ENCODE measurements around the gene TMEM207.
"Not testable (repeated sequence)": the region's sequence is repeated elsewhere in the genome, so short reads cannot be mapped to it uniquely, and the experiment has no call there.

TMEM207 gene

DNA sequence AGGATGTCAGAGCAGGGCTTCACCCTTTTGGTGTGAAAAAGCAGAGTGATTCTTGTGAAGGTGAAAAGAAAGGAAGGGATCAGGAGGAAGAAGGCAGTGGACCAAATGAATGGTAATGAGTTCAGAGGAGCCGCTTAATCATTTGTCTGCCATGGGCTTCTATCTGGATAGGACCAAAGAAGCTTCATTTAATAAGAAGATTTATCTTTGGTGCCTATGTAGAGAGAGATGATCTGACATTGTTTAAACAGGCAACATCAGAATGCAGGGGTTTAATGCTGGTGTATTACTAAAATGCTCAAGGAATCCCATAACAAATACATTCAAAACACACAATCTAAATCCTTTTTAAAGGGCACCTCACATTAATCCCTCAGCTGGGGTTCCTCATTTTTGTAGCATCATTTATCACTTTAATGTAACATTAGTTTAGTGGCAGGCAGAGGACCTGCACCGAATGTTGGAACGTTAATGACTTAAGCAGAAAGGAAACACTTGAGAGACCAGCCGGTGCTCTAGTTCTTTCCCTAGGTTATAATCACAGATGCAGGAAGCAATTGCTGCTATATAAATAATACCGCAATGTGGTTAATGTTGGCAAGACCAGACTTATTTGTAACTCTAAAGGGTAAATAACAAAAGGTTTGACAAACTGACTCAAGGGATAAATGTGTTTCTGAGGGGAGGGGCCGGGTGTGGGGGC lies 36.3 kb upstream of the TMEM207 start:
- no peak overlapping the region for H3K4me3 ChIP-seq (ENCODE audit: low read depth, low read length)
- no peak for DNase-seq (ENCODE audit: low read depth)

DNA sequence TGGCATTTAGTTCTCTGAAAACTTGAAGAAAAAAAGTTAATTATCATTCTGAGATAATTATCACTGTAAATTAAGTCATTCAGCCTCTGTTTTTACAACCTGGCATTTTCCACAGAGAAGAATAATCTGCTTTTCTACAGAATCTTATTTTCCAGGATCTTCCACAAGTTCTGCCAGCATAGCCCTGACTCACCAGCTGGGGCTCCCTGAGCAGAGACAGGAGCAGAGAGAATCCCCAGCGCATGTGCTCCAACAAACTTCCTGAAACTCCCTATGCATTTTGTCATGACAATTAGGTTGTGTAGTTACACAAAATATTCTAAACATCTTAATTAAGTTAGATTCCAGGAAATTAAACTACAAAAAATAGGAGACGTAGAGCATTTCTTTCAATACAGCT lies 32.1 kb upstream of the TMEM207 start:
- no peak for TF ChIP-seq CTCF (conservative IDR thresholded peaks at IDR 0.05; ENCODE audit: low read depth, low read length)
- no peak for DNase-seq (ENCODE audit: low read depth)
- H3K4me3 ChIP-seq (ENCODE audit: low read depth, low read length), result no peak overlapping the region

More for the DNA sequence above, 36.3 kb upstream of the TMEM207 start:
- no peak for TF ChIP-seq CTCF (conservative IDR thresholded peaks at IDR 0.05; ENCODE audit: low read depth, low read length)

DNA sequence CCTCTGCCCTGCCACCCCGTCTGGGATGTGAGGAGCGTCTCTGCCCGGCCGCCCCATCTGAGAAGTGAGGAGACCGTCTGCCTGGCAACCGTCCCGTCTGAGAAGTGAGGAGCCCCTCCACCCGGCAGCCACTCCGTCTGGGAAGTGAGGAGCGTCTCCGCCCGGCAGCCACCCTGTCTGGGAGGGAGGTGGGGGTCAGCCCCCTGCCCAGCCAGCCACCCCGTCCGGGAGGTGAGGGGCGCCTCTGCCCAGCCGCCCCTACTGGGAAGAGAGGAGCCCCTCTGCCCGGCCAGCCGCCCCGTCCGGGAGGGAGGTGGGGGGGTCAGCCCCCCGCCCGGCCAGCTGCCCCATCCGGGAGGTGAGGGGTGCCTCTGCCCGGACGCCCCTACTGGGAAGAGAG lies 23.6 kb upstream of the TMEM207 start:
- not testable (repeated sequence) for DNase-seq (ENCODE audit: low read depth); H3K4me3 ChIP-seq (ENCODE audit: low read depth, low read length)

DNA sequence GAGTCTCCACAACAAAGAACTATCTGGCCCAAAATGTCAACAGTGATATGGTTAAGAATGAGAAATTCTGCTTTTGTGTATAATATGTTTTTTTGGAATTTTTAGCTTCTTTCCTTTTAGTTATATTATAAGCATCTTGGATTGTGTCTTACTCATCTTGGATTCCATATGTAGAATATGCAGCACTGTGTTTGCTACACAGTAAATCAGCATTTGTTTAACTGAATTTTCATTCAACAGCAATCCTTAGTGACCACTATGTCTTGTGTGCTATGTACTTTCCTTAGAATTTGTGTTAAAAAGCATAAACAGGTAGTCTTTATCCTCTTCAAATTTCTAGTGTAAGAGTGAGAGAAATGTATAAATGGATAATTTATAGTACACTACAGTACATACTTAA lies 18.2 kb upstream of the TMEM207 start:
- TF ChIP-seq CTCF (conservative IDR thresholded peaks at IDR 0.05; ENCODE audit: low read depth, low read length), result no peak
- no peak overlapping the region for H3K4me3 ChIP-seq (ENCODE audit: low read depth, low read length)
- DNase-seq (ENCODE audit: low read depth), result no peak

DNA sequence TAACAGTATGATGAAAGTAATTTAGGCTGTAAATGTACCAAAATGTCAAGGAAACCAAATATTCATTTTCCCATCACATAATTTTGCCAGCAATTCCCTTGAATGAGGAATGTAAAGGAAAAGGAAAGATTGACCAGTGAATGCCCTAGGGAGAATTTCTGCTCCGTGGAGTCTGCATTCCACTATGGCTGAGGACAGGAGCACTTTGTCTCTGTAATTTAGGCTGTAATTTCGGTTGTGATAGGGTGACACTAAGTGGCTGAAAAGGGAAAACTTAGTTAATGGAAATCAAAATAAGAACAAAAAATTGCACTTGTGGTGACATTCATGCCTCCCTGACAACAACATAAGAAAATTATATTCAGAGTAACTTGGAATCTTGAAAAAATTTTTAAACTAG lies 8.3 kb upstream of the TMEM207 start:
- peak; percentile 11 for DNase-seq (ENCODE audit: low read depth)
- TF ChIP-seq CTCF (conservative IDR thresholded peaks at IDR 0.05; ENCODE audit: low read depth, low read length), result no peak
- H3K4me3 ChIP-seq (ENCODE audit: low read depth, low read length), result no peak overlapping the region

- DNase-seq (ENCODE audit: low read depth), result no peak
Observed at GRCh38 chr3:190456770-190457169, 7.1 kb upstream of the TMEM207 start.

GRCh38 chr3:190455828-190456227 lies 6.1 kb upstream of the TMEM207 start:
- H3K4me3 ChIP-seq (ENCODE audit: low read depth, low read length), result no peak overlapping the region
- no peak for DNase-seq (ENCODE audit: low read depth)
- TF ChIP-seq CTCF (conservative IDR thresholded peaks at IDR 0.05; ENCODE audit: low read depth, low read length), result no peak

More at GRCh38 chr3:190456770-190457169, 7.1 kb upstream of the TMEM207 start:
- no peak for TF ChIP-seq CTCF (conservative IDR thresholded peaks at IDR 0.05; ENCODE audit: low read depth, low read length)
- H3K4me3 ChIP-seq (ENCODE audit: low read depth, low read length), result no peak overlapping the region
